ENCODE data around the gene BAD. TPM values are rescaled to one million over a fixed set of nuclear protein-coding genes. Genes with fewer than 3 reads are reported as not detected.

BAD gene
- total RNA-seq, 1 donor from 2014 or later, result 46.9 TPM

DNA sequence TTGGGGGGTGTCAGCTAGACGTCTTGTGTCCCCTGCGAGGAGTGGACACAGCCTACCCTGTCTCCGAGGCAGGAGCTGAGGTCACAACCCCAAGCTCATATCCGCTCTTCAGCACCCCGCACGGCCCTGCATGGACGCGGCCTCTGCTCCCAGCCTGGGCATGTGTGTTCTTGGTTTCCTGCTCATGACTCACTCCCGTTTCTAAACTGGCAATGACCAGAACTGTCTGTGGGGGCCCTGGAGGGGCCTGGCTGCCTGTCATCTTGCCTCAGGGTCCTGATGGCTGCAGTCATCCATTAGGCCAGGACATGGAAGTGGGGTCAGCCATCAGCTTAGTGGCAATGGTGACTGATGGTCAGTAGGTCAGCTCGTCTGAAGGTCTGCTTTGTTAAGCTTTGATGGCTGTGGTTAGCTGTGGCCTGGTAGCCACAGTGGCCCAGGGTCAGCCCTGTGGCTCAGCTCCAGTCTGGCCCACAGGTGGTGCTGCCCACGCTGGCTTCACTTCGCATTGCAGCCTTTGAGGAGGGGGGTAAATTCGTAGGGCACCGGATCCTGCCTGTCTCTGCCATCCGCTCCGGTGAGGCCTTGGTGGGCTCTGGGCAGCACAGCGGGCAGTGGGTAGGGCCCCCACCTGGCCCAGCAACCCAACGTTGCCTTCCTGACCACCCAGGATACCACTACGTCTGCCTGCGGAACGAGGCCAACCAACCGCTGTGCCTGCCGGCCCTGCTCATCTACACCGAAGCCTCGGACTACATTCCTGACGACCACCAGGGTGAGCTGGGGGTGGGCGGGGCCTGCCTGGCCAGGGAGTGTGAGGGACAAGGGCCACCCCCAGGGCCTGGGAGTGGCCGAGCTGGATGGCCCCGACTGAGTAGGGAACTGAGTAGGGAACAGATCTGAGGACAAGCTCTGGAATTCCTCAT, 21.2 kb downstream of the BAD start:
- TF ChIP-seq CTCF (IDR thresholded peaks at IDR 0.05; ENCODE audit: unreplicated experiment), result no peak
- no peak overlapping the region for H3K4me3 Mint-ChIP-seq (ENCODE audit: low read depth)
- no peak for DNase-seq (ENCODE audit: low spot score, unreplicated experiment)
- H3K4me1 Mint-ChIP-seq (ENCODE audit: low read depth), result no peaks in the 10 kb centered on the region
- no peaks in the 10 kb centered on the region for H3K27me3 Mint-ChIP-seq
- no peak overlapping the region for H3K27ac Mint-ChIP-seq
- H3K9me3 Mint-ChIP-seq (ENCODE audit: low read depth), result no peaks in the 10 kb centered on the region
- H3K36me3 Mint-ChIP-seq (ENCODE audit: insufficient read depth), result peaks cover 15% of the 10 kb centered on the region

GRCh38 chr11:64262271-64263002, 22.0 kb downstream of the BAD start:
- TF ChIP-seq CTCF (IDR thresholded peaks at IDR 0.05; ENCODE audit: unreplicated experiment), result no peak
- DNase-seq (ENCODE audit: low spot score, unreplicated experiment), result no peak
- H3K36me3 Mint-ChIP-seq (ENCODE audit: insufficient read depth), result peaks cover 17% of the 10 kb centered on the region

GRCh38 chr11:64261556-64262080, 22.8 kb downstream of the BAD start:
- no peaks in the 10 kb centered on the region for H3K9me3 Mint-ChIP-seq (ENCODE audit: low read depth)
- TF ChIP-seq CTCF (IDR thresholded peaks at IDR 0.05; ENCODE audit: unreplicated experiment), result no peak
- no peak overlapping the region for H3K27ac Mint-ChIP-seq
- H3K27me3 Mint-ChIP-seq, result no peaks in the 10 kb centered on the region
- DNase-seq (ENCODE audit: low spot score, unreplicated experiment), result no peak
- H3K4me3 Mint-ChIP-seq (ENCODE audit: low read depth), result no peak overlapping the region
- H3K36me3 Mint-ChIP-seq (ENCODE audit: insufficient read depth), result peaks cover 17% of the 10 kb centered on the region
- H3K4me1 Mint-ChIP-seq (ENCODE audit: low read depth), result no peaks in the 10 kb centered on the region

More at GRCh38 chr11:64262271-64263002, 22.0 kb downstream of the BAD start:
- Mint-ChIP-seq H3K4me3 (ENCODE audit: low read depth) (no peak overlapping the region), H3K4me1 (ENCODE audit: low read depth) (no peaks in the 10 kb centered on the region), H3K27me3 (no peaks in the 10 kb centered on the region), H3K27ac (no peak overlapping the region), H3K9me3 (ENCODE audit: low read depth) (no peaks in the 10 kb centered on the region)

- TF ChIP-seq CTCF (IDR thresholded peaks at IDR 0.05; ENCODE audit: unreplicated experiment), result no peak
- Mint-ChIP-seq H3K27ac (no peak overlapping the region), H3K4me3 (ENCODE audit: low read depth) (no peak overlapping the region), H3K36me3 (ENCODE audit: insufficient read depth) (peaks cover 15% of the 10 kb centered on the region), H3K4me1 (ENCODE audit: low read depth) (no peaks in the 10 kb centered on the region), H3K9me3 (ENCODE audit: low read depth) (no peaks in the 10 kb centered on the region), H3K27me3 (no peaks in the 10 kb centered on the region)
- DNase-seq (ENCODE audit: low spot score, unreplicated experiment), result no peak
Observed at GRCh38 chr11:64260147-64260708, 24.2 kb downstream of the BAD start.

DNA sequence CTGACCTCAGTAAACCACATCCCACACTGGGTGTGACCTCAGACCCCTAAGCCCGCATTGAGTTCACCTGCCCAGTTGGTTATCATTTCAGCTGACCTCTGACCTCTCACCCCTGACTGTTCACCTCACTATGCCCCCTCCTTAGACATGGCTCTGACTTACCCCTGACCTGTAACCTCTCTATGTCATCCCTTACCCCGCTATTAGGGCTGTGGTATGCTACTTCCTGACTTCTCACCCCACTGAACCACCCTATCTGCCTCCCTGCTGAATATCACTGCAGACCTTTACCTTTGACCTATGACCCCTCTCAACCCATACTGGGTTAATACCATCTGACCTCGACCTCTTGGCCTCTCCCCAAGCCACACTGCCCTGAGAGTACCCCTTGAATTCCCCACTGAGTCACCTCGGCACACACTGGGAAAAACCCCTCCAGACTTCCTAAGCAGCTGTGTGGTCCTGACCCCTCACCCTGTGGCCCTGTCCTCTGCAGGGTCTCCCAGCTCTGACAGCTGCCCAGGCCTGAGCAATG, 24.9 kb downstream of the BAD start:
- Mint-ChIP-seq H3K4me1 (ENCODE audit: low read depth) (no peaks in the 10 kb centered on the region), H3K4me3 (ENCODE audit: low read depth) (no peak overlapping the region), H3K27ac (peak overlapping the region; percentile 59), H3K27me3 (no peaks in the 10 kb centered on the region), H3K36me3 (ENCODE audit: insufficient read depth) (peaks cover 15% of the 10 kb centered on the region), H3K9me3 (ENCODE audit: low read depth) (no peaks in the 10 kb centered on the region)
- no peak for DNase-seq (ENCODE audit: low spot score, unreplicated experiment)
- no peak for TF ChIP-seq CTCF (IDR thresholded peaks at IDR 0.05; ENCODE audit: unreplicated experiment)
